IPS DF 19.7 (cell line): ENCODE measurements around the gene MID2.
"Not testable (repeated sequence)": the region's sequence is repeated elsewhere in the genome, so short reads cannot be mapped to it uniquely, and the experiment has no call there.

Experiments used
- DNase-seq: peaks from one replicate; pipeline ENCODE4 v3.0.0-alpha.2; 2013; ENCODE audit warnings: low read depth, low spot score

The MID2 gene

DNA sequence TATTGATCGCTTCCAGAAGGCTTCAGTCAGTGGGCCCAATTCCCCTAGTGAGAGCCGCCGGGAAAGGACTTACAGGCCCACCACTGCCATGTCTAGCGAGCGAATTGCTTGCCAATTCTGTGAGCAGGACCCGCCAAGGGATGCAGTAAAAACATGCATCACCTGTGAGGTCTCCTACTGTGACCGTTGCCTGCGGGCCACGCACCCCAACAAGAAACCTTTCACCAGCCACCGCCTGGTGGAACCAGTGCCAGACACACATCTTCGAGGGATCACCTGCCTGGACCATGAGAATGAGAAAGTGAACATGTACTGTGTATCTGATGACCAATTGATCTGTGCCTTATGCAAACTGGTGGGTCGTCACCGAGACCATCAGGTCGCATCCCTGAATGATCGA is 15.3 kb downstream of the MID2 start:
- no peak for DNase-seq

DNA sequence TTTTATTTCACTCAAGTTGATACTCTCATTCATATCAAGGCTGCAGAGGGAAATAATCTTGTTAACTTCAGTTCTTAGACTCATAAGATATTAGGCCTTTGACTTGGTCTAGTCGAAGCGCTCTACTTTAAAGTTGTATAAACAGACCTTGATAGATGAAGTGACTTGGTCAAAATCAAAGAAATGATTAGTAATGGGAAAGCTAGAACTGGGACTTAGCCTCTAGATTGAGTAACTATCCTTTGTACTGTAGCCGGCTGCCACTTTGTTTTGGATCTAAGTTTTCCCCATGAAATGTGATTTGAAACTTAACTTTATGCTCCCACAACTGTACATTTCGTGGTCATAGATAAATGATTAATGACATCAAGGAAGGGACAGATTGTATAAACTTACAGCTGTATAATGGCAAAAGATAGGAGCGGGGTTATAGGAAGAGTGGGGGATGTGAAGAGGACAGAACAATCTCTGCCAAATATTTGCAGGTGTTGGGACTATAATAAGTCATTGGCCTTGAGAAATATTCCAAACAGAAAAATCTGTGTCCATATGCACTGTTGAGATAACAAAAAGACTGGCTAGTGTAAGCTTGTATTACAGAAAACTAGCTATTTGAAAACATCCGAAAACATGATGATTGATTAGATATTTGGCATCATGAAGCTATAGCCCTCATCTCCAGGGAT is 17.2 kb downstream of the MID2 start:
- no peak for DNase-seq

DNA sequence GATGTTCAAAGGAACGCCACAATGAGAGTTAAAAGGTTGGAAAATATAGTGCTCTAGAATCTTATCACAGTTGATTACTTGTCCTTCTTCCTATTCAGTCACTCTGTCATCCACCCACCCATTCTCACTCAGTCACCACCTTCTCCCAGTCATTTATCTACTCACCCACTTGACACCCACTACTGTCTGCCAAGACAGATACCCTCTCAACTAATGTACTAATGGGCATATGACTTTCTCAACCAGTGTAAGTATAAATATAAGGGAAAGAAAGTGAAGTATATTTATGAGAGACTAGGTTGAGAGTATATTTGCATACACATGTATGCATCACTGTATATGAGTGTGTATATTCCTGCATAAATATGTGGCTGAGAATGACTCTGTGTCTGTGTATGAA is 20.0 kb downstream of the MID2 start:
- no peak for DNase-seq

- DNase-seq, result no peak
Measured at GRCh38 chrX:107848591-107848990, 22.9 kb downstream of the MID2 start.

DNA sequence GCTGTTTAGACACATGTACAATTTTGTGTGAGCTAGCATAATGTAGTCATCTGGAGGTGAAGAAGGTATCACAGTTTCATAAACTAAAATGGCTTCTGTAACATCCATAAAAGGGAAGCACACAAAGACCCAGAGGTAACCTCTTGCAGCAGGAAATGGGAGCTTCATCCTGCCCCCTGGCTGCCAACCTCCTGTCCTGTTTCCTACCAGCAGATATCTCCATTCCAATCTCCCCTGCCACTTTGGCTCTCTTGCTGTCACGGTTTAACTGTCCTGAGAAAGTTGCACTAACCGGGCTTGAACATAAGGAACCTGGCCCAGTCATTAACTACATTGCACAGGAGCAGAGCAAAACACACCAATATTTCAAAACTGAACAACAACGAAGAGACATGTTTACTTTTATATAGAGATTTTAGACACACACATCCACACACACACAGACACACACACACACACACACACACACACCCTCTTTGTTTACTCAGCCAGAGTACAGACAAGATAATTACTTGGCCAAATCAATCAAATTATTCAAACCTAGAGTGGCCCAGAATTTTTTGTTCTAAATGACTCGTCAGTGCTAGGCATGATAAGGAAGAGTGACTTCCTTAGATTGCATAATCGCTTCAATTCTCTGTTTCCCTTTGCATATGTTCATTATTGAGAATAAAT is 24.2 kb downstream of the MID2 start:
- DNase-seq, result no peak

GRCh38 chrX:107850422-107850765 is 24.7 kb downstream of the MID2 start:
- no peak for DNase-seq

- no peak for DNase-seq
Measured at GRCh38 chrX:107851215-107851614, 25.5 kb downstream of the MID2 start.

DNA sequence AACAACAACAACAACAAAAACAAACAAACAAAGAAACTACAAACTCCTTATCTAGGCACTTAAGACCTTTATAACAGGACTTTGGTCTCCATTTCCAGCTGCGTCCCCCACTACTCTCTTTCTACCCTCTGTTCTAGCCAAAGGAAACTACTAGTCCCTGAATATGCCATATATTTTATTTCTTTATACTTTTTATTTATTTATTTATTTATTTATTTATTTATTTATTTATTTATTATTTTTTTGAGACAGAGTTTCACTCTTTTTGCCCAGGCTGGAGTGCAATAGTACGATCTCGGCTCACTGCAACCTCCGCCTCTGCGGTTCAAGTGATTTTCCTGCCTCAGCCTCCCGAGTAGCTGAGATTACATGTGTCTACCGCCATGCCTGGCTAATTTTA is 26.0 kb downstream of the MID2 start:
- DNase-seq, result not testable (repeated sequence)

DNA sequence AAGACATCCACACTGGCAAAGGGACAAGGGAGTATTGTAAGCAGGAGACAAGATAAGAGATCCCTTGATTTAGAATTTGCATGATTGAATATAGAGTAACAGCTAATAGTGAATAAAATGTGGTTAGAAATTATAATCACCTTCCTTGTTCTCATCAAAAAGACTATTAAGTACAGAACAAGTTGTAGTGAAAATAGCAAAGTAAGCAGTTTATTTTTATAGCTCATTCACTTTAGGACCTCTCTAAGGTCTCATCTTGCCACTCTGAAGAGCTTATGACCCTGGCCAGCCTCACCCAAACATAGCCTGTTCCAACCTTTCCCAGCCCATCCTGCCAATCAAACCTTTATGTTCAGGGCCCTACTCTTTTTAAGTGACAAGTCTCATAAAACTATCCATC is 30.6 kb downstream of the MID2 start:
- no peak for DNase-seq

GRCh38 chrX:107857041-107857440 is 31.4 kb downstream of the MID2 start:
- DNase-seq, result not testable (repeated sequence)

DNA sequence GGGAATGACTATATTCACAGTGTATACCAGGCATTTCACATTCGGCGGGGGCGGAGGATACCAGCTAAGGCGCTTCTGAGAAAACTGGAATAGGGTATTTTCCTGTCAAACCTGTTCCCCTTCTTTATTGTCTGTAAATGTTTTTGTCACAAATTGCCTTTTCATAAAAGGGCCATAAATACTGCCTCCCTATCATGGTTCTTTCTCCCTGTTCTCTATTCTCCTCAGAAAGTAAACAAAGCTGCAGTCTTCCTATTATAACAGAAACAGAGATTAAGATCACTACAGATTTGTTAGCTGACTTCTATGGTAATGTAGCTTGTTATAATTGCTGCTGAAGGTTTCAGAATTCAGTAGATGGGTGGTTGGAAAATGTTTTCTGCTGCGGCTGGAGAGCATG is 32.2 kb downstream of the MID2 start:
- no peak for DNase-seq

DNA sequence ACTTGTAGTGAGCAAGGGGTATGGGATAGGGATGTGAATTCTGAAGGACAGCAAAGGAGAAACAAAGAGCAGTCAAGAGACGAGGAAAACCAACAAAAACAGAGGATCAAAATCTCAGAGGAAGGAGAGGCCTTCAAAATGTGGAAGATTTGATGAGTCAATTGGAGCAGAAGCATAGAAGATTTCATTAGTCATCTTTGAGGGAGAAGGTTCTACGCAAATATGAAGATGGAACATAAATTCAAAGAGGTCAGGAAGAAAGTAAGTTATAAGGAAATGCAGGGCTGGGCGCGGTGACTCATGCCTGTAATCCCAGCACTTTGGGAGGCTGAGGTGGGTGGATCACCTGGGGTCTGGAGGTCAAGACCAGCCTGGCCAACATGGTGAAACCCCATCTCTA is 35.4 kb downstream of the MID2 start:
- no peak for DNase-seq

GRCh38 chrX:107871136-107871535 is 45.5 kb downstream of the MID2 start:
- DNase-seq, result no peak

- no peak for DNase-seq
Measured at GRCh38 chrX:107878106-107878505, 52.4 kb downstream of the MID2 start.

DNA sequence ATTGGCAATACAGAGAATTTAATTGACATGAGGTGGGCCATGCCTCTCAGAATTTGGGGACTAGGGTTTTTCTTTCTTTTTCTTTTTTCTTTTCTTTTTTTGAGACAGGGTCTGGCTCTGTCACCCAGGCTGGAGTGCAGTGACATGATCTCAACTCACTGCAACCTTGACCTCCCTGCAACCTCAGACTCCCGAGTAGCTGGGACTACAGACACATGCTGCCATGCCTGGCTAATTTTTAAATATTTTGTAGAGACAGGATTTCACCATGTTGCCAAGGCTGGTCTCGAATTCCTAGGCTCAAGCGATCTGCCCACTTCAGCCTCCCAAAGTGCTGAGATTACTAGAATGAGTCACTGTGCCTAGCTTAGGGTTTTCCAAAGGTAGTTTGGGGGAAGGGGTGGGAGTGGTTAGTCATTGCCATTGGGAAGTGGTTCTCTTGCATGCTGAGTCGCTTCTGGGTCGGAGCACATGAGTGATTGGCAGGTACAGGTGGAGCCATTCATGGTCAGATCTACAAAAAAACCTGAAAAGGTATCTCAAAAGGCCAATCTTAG is 54.5 kb downstream of the MID2 start:
- no peak for DNase-seq

GRCh38 chrX:107894038-107894437 is 68.4 kb downstream of the MID2 start:
- no peak for DNase-seq

- DNase-seq, result no peak
Measured at GRCh38 chrX:107902721-107903120, 77.1 kb downstream of the MID2 start.

GRCh38 chrX:107905366-107905765 is 79.7 kb downstream of the MID2 start:
- DNase-seq, result no peak

DNA sequence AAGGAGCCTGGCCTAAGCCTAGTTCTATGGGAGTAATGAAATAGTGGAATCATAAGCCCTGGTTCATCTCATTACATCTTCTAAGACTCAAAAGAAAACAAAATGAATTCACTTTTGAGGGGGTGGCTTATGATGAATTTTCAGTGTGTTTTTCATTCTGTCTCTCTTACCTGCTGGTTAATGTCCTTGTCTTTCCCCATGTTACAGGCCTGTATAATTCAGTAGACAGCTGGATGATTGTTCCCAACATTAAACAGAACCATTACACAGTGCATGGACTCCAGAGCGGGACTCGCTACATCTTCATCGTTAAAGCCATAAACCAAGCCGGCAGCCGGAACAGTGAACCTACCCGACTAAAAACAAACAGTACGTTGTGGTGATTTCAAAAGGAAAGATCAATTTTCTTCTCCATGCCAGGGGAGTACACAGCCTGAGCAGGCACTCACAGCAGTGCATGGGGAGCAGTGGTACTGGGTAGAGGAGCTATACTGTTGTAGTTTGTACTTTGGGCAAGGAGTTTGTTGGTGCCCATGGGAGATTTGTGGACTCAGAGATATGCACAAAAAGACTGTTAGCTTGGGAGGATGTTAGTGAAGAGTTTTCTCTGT is 98.6 kb downstream of the MID2 start:
- DNase-seq, result no peak

GRCh38 chrX:107934262-107934661 is 108.6 kb downstream of the MID2 start:
- no peak for DNase-seq

GRCh38 chrX:107935200-107935599 is 109.5 kb downstream of the MID2 start:
- DNase-seq, result no peak

GRCh38 chrX:107935664-107936433 is 110.2 kb downstream of the MID2 start:
- no peak for DNase-seq
